GM19438 (cell line): Measurements from ENCODE around the gene COG4.

Experiments used
- ATAC-seq: cut with Tn5 transposase; IDR thresholded peaks from one replicate; pipeline ENCODE4 v1.9.1; 2021; ENCODE audit warnings: low read depth; ENCODE audit not compliant: unreplicated experiment

COG4 gene

DNA sequence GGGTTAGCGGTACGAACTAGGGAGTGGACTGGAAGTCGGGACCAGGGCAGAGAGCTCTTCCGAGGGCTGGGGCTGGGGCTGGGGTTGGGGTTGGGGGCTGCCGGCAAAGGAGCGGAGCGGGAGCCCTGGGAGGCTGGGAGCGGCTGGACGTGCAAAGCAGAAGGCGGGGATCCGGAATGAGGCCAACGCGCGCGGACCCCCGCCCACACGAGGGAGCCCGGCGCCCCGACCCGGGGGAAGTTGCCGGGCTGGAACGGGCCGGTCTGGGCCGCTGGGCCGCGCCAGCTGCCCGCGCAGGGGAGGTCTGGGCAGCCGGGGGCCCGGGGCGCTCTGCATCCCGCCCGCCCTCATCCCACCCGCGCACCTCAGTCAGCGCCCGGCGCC, 84.8 kb downstream of the COG4 start:
- ATAC-seq, result peak; percentile 12

DNA sequence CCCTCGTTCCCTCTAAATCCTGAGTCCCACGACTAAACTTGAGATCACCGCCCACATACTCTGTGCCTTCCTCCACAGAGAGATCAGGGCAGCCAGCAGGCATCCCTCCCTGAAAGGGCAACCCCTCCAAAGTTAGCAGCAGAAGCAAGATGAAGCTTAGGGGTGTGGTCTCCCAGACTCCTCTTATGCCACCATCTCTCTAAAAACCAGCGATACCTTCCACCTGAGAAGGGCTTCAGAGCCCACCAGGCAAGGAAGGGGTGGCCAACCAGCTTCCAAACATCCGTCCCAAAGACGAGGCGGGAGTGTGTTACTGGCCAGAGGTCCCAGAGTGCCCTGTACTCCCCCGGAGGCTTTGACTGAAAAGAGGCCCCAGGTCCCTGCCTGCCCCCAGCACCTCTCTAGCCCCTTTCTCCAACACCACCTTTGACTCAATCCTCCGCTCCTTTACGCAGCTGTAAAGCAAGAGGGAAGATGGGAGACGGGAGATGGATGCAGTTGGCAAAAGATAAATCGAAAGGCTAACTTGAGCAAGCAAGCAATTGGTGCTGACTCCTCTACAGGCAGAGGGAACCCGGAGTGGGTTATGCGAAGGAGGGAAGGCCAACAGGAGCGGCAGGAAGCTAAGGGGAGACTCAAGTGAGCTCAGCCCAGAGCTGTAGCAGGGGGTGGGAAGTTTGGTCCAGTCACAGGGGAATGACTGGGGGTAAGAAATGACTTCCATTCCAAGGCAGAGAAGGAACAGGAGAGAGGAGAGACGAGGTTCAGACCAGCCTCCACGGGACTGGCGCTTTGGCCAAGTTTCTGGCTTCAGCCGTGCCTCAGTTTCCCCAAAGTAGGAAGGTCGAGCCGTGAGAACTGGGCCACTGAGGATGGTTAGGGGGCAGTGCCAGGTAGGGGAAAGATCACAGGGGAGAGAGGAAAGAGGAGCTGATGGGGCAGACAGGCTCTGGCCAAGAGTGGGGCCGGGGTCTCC, 85.5 kb downstream of the COG4 start:
- ATAC-seq, result no peak

DNA sequence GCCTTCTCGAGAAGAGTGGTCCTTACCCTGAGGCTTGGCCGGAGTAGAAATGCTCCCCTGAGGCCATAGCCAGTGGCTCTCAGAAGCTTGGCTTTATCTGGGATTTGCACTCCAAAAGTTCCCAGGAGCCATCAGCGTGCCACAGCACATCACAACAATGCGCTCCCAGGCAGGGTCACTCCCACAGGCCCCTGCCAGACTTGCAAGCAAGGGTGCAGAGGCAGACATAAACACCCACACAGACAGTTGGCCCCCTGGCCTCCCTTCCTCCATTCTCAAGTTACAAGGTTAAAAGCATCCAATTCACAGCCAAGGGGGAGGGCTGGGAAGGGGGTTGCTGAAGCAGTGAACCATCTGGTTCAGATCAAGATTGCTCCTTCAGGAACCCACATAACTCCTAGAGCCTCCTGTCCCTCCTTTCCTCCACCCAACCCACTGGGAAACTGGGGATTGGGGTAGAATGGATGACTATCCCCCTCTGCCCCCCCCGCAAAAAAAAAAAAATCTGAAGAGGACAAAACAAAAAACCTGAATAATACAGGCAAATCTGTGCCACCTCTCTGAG, 86.3 kb downstream of the COG4 start:
- no peak for ATAC-seq

DNA sequence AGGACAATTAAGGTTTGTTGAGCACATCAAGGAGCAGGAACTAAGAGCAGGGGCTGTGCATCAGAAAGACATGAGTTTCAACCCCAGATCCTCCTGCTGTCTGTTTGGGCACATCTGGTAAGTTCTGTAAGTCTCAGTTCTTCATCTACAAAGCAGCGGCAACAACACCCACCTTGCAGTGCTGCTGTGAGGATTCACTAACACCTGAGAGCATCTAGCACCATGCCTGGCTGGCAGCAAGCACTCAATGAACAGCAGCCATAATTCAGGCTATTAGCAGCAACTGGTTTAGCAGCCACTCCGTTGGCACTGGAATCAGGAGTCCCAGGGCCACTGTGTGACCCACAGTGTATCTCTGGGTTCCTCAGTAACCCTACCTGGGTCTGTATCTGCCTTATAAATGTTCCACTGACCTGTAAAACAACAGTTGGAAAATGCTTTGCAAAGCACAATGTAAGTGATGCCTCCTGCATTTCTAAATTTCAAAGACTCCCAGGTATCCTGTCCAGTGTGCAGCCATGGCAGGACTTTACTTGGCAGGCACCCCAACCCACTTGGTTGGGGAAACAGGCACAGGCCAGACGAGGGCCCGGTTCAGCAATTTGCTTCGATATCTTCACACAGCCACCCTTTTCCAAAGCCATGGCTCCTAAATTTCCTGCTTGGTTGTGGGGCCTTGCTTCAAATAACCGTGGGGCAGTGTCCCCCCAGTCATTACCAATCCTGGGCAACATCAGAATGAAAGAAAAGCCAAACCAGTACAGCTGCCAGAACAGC, 88.7 kb downstream of the COG4 start:
- no peak for ATAC-seq

DNA sequence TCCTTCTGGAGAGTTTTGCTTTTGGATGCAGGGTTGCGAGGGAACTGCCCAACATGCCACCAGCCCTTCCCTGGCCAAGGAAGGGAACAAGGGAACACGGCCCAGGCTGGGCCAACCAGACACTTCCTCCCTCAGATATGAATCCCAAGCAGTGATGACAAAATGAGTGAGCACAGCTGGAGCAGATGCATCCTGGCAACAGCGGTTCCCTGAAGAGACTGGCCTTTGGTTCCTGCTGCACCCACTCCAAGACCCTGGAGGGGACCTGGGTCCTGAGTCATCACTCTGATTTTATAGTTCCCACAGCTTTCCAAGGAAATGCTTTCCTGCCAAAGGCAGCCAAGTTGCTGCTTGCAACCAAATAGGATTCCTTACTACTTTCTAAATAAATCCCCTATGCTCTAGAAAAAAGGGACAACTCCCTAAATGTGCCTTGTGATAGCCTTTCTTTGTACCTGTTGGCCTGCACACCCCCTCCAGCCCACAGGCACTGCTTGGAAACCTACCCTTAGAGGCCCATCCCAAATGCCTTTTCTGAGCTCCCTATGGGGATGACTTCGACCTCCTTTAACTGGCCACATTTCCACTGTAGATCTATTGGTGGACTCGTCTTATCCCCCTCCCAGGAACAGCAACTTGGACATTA, 89.8 kb downstream of the COG4 start:
- no peak for ATAC-seq

DNA sequence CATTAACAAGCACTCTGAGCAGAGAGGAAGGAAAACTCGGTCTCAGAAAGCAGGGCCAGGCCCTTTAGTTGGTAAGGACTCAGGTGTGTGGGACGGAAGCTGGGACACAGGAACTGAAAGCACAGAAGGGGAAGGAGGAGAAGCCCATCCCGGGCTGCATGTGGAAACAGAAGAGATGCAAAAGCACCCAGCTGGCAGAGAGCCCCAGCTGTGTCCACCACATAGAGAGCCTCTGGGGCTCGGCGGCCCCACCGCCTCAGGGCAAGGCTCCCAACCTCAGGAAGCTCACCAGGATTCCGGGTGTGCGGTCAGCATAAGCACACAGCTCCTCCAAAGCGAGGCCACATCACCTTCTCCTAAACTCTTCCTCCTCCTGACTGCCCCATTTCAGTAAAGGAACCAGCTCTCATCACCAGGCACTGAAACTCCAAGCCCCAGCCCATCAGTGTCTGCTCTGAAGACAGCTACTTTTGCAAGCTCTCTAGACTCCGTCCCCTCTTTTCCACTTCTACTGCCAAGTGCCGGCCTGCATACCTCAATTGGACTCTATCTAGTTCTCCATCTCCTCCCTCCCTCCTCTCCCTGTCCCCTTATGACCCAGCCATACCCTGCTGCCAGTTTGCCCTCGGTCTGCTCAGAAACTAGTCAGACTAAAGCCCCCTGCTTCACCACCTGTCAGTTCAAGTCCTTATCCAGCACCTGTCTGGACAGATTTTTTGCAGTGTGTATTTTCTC, 90.5 kb downstream of the COG4 start:
- ATAC-seq, result peak; percentile 25

DNA sequence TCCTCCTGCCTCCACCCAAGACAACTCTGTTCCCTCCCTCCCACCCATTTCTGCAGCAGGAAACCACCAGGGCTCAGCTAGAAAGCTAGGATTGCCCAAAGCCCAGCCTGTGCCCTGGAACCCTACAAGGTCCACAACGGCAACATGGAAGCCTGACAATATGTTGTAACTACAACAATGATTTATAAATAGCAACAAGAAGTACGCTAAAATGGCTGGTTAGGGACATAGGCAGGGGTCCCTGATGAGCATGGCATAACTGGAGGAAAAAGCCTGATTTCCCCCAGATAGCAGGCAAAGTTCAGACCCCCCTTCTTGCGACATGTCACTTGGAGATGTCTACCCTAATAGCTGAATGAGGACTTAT, 91.0 kb downstream of the COG4 start:
- no peak for ATAC-seq

DNA sequence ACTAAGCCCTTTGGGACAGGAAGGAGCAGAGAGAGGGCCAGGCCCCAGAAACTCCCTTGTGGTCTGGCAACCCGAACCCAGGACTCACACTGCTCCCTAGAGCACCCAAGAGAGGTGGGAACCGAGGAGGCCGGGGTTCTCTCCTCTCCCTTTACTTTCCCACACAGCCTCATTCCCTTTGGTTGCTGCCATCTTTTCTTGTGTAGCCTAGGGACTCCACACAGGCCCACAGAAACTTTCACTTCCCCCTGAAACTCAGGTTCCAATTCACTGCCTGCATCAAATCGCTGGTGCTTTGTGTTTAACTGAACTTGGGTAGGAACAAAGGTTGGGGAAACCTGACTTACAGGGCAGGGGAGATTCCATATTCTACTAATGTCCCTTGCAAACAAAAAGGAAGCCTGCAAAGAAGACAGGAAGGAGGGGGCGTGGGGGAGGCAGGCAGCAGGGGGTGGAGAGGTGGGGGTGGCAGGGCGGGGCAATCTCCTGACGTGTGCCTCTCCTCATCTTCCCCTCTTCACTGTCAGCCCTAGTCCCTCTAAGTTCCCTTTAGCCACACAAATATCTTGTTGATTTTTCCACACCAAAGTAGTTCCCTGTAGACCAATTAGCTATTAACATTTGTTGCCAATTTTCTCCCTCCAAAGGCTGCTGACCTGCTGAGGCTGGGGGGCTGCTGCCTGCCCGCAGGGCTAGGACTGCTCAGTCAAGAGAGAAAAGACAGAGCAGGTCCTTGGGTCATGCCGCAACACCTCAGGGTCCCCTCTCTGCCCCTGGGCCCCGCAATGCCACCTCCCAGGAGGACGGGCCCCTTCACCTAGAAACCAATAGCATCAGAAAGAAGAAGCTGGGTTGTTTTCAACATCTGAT, 92.5 kb downstream of the COG4 start:
- ATAC-seq, result peak; percentile 43
